ENCODE data around the gene MRPL52.

GRCh38 chr14:22802860-22803686 is 26.6 kb upstream of the MRPL52 start:
- no peak for TF ChIP-seq CTCF (IDR thresholded peaks at IDR 0.05)
- no peak for TF ChIP-seq EZH2 (IDR thresholded peaks at IDR 0.05)
- no peak for TF ChIP-seq EZH2phosphoT487 (IDR thresholded peaks at IDR 0.05)
